Kidney glomerular epithelial cell (primary cell): ENCODE results near the gene PTCD2.

Experiments used
- DNase-seq: peaks from one replicate; lab custom pipeline; 2025; lab: John Stamatoyannopoulos, UW

Gene PTCD2, protein sequence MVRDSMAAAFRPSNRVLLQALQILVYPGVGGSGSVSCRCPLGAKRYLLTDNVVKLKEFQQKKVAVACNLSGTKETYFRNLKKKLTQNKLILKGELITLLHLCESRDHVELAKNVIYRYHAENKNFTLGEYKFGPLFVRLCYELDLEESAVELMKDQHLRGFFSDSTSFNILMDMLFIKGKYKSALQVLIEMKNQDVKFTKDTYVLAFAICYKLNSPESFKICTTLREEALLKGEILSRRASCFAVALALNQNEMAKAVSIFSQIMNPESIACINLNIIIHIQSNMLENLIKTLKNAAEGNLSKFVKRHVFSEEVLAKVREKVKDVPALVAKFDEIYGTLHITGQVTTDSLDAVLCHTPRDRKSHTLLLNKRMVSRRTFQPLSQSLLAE

DNA sequence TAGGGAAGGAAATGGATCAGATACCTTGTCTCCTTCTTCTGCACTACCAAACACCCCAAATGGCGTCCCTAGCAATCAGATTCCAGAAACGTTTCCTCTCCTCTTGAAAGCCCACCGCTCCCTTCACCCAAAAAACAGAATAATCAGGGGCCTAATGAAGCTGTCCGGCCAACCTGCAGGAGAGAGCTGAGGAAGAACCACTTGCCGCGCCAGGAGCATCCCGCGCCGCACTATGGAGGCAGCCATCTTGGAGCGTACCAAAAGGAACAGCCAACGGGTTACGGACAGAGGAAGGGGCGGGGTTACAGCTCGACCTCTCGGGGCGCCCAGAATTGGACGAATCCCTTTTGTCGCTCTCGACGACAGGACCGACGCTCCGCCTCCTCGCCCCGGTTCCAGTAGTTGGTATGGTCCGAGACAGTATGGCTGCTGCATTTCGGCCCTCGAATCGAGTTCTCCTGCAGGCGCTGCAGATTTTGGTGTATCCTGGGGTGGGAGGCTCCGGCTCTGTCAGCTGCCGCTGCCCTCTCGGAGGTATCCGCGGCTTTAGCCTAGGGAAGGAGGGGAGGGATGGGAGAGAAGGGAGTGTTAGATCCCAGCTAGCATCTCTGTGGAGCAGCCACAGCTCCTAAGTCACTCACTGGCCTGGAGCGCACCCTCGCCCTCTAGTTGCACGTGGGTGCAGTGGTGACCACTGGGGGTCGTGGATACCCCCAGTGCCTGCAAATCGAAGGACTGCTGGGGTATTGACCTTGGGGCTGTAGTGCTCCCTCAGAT lies at the start of gene PTCD2, which contains the start of gene MRPS27:
TSS of gene PTCD2 (plus strand) at position 398 of the 777 bp plus-strand sequence. CDS start at position 408, 10 bp downstream.
TSS of gene MRPS27 (minus strand) at position 265 of the 777 bp plus-strand sequence. CDS start at position 246, 19 bp downstream.
- DNase-seq: peak; percentile 94

DNA sequence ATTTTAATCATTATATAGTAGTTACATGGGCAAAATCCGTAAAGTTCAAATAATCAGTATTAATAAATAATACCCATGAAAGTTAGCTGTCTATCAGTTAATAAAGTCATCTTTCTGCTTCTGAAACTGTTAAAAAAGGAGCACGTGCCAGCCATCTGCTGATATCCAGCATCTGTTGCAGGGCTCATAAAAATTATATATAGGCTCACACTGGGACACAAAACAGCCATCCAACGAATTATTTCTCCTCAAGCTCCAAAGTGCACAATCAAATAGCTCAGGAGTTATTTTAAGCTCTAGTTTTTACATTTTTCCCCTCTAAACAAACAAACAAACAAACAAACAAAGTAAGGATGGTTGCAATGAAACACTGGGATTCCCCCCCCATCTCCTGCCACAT lies 48.5 kb upstream of the PTCD2 start:
- no peak for DNase-seq

DNA sequence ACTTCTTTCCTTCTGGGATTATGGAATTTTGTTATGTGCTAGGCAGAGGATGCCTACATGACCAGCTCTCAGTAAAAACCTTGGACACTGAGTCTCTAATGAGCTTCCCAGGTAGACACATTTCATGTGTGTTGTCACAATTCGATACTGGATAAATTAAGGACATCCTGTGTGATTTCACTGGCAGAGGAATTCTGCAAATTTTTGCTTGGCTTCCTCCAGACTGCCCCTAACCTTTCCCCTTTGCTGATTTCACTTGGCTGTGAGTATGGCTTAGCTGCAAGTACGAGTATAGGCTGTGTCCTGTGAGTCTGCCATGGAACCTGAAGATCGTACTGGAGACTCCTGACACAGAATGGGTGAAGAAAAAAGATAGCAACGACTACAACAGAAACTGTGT lies 47.8 kb upstream of the PTCD2 start:
- DNase-seq: no peak

- DNase-seq: no peak
These were observed 46.6 kb upstream of the PTCD2 start for GRCh38 chr5:72273547-72273946.

DNA sequence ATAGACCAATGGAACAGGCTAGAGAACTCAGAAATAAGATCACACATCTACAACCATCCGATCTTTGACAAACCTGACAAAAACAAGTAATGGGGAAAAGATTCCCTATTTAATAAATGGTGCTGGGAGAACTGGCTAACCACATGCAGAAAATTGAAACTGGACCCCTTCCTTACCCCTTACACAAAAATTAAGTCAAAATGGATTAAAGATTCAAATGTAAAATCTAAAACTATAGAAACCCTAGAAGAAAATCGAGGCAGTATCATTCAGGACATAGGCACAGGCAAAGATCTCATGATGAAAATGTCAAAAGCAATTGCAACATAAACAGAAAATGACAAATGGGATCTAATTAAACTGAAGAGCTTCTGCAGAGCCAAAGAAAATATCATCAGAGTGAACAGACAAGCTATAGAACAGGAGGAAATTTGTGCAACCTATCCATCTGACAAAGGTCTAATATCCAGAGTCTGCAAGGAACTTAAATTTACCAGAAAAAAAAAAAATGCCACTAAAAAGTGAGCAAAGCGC lies 43.9 kb upstream of the PTCD2 start:
- DNase-seq: no peak

DNA sequence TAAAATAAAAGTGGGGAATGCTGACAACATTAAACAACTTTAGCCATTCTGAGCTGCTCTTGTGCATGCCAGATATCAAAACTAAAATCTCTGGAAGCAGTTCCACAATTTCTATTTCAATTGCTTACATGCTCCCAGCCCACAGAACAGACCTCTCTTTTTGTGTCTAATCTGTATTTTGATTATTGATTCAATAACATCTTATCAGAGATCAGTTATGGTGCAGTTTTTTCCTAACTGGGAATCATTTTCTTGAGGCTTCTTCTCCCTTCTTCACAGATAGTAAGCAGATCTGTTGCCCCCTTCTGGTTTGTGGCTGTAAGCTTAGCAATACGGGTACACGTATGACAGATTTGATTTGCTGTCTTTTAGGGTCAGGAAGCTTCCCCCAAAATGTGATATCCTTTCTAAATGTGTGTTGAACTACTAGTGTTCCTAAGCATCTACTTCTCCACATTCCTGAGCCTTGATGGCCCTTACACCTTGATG lies 39.5 kb upstream of the PTCD2 start:
- no peak for DNase-seq

DNA sequence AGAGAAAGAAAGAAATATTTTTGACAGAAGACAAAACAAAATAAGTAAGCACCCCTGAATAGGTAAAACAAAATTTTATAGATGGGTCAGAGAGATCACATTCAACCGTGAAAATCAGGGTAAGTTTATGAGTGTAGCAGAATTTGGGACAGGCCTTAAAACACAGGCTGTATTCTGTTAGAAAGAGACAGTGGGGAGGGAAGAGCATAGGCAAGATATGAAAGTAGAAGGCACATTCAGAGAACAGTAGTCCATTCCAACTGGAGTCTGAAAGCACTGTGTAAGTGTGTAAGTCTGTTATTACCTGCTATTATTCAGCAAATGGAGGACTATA lies 38.8 kb upstream of the PTCD2 start:
- DNase-seq: no peak

DNA sequence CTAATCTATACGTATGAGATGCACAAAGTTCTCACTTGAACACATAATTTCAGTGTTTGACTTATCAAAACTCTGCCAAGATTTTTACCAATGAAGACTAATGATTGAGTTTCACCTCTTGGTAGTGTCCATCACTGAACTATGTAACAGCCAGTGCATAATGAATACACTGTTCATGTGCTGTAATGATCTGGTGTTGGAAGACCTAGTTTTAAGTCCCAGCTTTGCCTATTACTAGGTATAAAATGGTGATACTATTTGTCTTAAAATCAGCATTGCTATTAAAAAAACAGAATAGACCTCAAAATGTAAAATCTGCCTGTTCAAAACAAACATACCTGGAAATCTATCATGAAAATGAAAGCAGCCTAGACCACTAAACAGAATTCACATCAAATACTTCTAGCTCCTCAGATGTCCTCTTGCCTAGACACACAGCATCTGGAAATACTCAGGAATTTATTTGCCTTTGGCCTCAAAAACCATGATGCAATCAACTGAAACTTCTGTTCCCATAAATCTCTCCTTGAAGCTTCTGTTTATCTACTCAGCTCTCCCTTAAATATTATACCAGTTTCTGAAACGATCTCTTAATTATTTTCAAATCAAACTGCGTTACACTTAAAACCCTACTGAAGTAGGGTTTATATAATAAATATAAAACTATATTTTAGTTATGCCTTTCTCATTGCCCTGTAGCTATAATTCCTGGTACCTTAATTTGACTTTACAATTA lies 38.2 kb upstream of the PTCD2 start:
- no peak for DNase-seq

DNA sequence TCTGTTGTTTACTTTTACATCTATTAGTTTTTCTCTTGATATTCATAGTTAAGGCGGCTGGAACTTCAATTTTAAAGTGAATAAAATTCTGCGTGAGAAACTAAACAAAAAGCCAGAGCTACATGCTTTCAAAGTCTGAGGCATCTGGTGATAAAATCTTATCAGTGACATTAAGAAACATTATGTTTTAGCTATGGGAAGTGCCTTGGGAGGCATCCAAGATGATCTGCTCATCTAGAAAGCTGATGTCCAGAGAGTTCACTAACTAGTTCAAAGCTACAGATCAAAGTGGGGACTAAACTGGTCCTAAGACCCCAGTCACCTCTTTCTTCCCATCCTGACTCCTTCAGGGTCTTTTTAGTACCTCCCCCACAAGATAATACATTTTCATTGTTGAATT lies 37.3 kb upstream of the PTCD2 start:
- no peak for DNase-seq

DNA sequence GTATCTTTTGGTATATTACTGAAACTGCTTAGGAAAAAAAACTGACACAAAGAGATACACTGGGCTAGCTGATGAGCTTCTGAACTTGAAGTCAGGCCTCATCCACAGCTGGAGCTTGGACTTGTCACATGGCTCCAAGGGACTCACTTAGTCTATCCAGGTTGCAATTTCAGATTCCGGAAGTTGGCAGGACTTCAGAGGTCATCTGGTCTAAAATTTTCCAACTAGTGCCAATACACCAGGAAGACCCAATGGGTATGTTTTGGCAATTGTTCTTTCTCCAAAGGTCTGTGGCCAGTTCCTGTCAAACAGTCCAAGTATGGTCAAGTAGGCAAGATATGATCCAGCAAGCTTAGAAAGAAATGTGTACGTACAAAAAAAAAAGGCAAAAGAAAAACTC lies 36.8 kb upstream of the PTCD2 start:
- no peak for DNase-seq

DNA sequence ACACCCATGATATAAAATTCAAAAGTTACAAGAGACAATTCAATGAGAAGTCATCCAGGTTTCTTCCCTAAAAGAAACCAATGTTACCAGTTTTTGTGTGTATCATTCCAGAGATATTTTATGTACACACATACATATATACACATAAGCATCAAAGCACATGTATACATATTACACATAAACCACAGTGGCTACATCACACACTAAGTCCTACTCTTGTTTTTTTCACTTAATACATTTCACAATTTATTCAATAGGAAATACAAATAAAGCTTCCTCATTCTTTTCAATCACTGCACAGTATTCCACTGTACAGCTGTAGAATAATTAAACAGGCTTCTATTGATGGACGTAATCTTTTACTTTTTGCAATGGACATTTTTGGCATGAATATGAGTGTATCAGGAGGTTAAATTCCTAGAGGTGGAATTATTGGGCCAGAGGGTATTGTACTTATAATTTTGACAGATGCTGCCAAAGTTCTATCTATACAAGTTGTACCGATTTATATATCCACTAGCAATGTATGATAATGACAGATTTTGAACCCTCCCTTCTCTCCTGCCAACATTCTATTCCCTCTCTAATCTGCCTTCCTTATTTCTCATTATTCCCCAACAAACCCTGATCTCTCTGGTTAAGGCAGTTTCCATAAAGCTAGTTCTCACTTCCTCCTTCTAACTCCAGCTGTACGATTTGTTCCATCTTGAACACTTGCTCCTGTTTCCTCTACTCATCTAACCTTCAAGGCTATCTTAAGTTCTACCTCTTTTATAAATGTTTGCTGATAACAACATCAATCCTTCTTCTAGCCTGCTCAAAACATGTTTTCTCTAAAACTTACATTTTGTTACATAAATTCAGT lies 35.4 kb upstream of the PTCD2 start:
- no peak for DNase-seq

DNA sequence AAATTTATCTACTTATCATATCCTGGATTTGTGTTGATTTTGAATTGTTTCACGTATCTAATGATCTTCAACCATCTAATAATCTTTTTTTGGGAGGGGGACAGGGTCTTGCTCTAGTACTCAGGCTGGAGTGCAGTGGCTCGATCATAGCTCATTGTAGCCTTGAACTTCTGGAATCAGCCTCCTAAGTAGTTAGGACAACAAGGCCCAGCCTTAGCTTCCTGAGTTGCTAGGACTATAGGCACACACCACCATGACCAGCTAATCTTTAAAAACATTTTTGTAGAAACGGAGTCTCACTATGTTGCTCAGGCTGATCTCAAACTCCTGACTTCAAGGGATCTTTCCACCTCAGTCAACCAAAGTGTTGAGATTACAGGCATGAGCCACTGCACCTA lies 34.8 kb upstream of the PTCD2 start:
- no peak for DNase-seq

DNA sequence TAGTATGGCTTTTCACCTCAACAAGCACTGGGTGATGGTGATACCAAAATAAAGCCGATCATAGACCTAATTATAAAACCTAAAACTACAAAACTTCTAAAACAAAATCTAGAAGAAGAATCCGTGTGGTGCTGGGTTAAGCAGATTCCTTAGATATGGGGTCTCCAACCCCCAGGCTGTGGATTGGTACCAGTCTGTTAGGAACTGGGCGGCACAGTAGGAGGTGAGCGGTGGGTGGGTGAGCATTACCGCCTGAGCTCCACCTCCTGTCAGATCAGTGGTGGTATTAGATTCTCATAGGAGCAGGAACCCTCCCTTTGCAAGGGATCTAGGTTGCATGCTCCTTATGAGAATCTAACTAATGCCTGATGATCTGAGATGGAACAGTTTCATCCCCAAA lies 33.4 kb upstream of the PTCD2 start:
- DNase-seq: no peak

- DNase-seq: no peak
These were observed 31.2 kb upstream of the PTCD2 start for GRCh38 chr5:72288924-72289323.

DNA sequence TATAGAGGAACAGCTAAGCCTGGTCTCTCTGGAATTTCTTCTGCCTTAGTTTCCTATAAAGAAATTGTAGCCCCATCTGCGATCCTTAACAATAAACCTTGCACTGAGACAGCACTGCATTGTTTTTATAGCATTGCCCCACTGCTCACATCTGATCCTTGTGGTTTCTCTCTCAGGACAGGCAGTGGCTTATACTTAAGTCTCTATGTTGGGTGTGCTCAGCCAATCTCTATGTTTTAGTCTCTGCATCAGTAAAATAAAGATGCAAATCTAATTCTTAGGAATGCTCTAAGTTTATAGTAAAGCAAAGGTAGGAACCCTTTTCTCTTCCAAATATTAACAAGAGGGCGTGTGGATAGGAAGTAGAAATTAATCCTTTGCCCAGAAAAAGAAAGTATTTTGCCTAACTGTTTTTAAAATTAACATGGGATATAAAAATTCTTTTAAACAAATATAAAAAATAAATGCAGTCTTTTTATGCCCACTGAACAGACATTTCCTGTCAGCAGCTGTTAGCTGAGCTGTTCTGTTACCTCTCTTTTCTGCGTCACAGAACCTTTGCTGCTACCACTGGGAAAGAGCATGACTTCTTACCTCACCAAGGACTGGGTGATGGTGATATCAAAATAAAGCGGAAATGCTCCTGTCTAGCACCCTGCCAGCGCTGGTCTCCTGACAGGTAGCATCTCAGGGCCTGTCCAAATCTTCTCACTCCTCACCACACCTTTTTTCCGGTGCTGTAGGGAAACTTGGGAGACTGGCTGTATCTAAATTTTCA lies 29.6 kb upstream of the PTCD2 start:
- DNase-seq: no peak

GRCh38 chr5:72291601-72292000 lies 28.6 kb upstream of the PTCD2 start:
- no peak for DNase-seq

DNA sequence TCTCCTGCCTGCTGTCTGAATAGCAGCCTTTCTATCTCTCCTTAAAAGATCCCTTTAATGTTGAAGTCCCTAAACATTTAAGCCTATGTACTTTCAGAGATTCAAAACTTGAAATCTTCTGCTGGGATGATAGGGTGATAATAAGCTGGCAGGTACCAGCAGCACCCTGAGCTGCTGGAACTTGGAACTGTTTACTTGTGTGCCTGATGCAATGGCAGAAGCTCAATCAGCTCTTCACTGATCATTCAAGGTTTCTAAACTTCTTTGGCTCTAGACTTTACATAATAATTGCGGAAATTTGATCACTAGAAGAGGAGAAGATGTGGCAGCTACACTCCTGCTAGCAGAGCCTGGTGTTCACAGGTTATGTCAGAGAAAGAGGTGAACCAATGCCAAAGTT lies 27.8 kb upstream of the PTCD2 start:
- DNase-seq: no peak

GRCh38 chr5:72293495-72294055 lies 26.6 kb upstream of the PTCD2 start:
- DNase-seq: no peak

- no peak for DNase-seq
These were observed 25.7 kb upstream of the PTCD2 start for GRCh38 chr5:72294473-72294872.

GRCh38 chr5:72295539-72295938 lies 24.6 kb upstream of the PTCD2 start:
- DNase-seq: no peak
